ENCODE results near the gene ATXN7L1.

- TF ChIP-seq ZNF274 (IDR thresholded peaks at IDR 0.05; ENCODE audit: low read depth, low read length), result no peak
- TF ChIP-seq YY1 (IDR thresholded peaks at IDR 0.05; ENCODE audit: insufficient read depth, insufficient read length), result no peak
Observed at GRCh38 chr7:105691680-105692564, 184.5 kb downstream of the ATXN7L1 start.
